ENCODE data around the gene RALA. TPM values are rescaled to one million over a fixed set of nuclear protein-coding genes. Genes with fewer than 3 reads are reported as not detected.

The RALA gene
- total RNA-seq, 2 experiments from 2014 or later = 24.5 to 27.5 TPM

DNA sequence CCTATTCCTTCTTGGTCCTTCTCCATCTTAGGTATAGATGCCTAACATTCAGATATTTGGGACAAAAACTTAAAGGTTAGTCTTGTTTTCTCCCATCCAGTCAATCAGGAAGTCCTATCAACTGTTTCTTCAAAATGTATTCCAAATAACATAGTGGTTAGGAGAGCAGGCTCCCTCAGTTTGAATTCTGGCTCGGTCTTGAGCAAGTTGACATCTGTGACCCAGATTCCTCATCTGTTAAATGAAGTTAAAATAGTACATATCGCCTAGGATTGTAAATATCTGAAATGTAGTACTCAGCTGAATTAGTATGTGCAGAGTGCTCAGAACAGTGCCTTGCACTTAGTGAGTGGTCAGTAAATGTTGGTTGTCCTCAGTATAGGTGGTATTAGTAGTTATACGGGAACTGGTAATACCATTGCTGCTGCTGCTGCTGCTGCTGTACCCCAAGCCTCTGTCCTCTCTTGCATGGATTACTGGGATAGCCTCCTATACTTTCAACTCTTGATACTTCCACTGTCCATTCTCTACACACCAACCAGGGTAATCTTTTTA is 58.6 kb downstream of the RALA start:
- no peak overlapping the region for H3K4me3 Mint-ChIP-seq
- H3K9me3 Mint-ChIP-seq = no peaks in the 10 kb centered on the region
- Histone ChIP-seq H3K27ac (ENCODE audit: low read depth in 1 of 2, low read length in 2 of 2) (no peak overlapping the region), H3K9me3 (ENCODE audit: control insufficient read depth in 1 of 2, insufficient read depth in 1 of 2, low read length in 2 of 2) (peaks cover 0 to 2% of the 10 kb centered on the region in 2 experiments), H3K27me3 (ENCODE audit: control insufficient read depth in 1 of 2, insufficient read depth in 2 of 2, low read length in 2 of 2) (no peaks in the 10 kb centered on the region), H3K36me3 (ENCODE audit: insufficient read depth, low read length) (no peaks in the 10 kb centered on the region), H3K4me3 (ENCODE audit: low read length) (no peak overlapping the region), H3K4me1 (ENCODE audit: insufficient read depth, low read length) (peaks cover 2% of the 10 kb centered on the region)
- H3K4me1 Mint-ChIP-seq (ENCODE audit: low read depth) = peaks cover 56% of the 10 kb centered on the region
- H3K27ac Mint-ChIP-seq = peak overlapping the region; percentile 14
- ATAC-seq (ENCODE audit: poor library complexity) (no peak), DNase-seq (no peak)
- TF ChIP-seq CTCF (IDR thresholded peaks at IDR 0.05) = no peak
- ChIA-PET CTCF (no interaction called here), POLR2A (no interaction called here)
- H3K27me3 Mint-ChIP-seq = no peaks in the 10 kb centered on the region
- peaks cover 29% of the 10 kb centered on the region for H3K36me3 Mint-ChIP-seq (ENCODE audit: low read depth)
- intact Hi-C loops (cut with DNase I, micrococcal nuclease) = loop anchor here in 1 of 2 experiments (10.0 kb wide), 1 partner anchor 47 kb away; no protein-coding TSS in a partner anchor

- Histone ChIP-seq H3K36me3 (ENCODE audit: insufficient read depth, low read length) (no peaks in the 10 kb centered on the region), H3K27me3 (ENCODE audit: control insufficient read depth in 1 of 2, insufficient read depth in 2 of 2, low read length in 2 of 2) (no peaks in the 10 kb centered on the region), H3K4me3 (ENCODE audit: low read length) (no peak overlapping the region), H3K4me1 (ENCODE audit: insufficient read depth, low read length) (peaks cover 2% of the 10 kb centered on the region), H3K27ac (ENCODE audit: low read depth in 1 of 2, low read length in 2 of 2) (no peak overlapping the region), H3K9me3 (ENCODE audit: control insufficient read depth in 1 of 2, insufficient read depth in 1 of 2, low read length in 2 of 2) (no peaks in the 10 kb centered on the region)
- H3K27me3 Mint-ChIP-seq = no peaks in the 10 kb centered on the region
- no peaks in the 10 kb centered on the region for H3K9me3 Mint-ChIP-seq
- peak overlapping the region; percentile 43 for H3K27ac Mint-ChIP-seq
- peaks cover 52% of the 10 kb centered on the region for H3K4me1 Mint-ChIP-seq (ENCODE audit: low read depth)
- ChIA-PET POLR2A (interaction anchor here (0.6 to 0.9 kb wide), 2 partner anchors 45 to 49 kb away, joined by 3 read pairs; no protein-coding TSS in a partner anchor), CTCF (no interaction called here)
- peaks cover 35% of the 10 kb centered on the region for H3K36me3 Mint-ChIP-seq (ENCODE audit: low read depth)
- DNase-seq (no peak), ATAC-seq (ENCODE audit: poor library complexity) (no peak)
- no peak for TF ChIP-seq CTCF (IDR thresholded peaks at IDR 0.05)
- intact Hi-C loops (cut with DNase I, micrococcal nuclease) = loop anchor here in 1 of 2 experiments (10.0 kb wide), 1 partner anchor 49 kb away; no protein-coding TSS in a partner anchor
- H3K4me3 Mint-ChIP-seq = no peak overlapping the region
These were observed 60.0 kb downstream of the RALA start for GRCh38 chr7:39683216-39683845.

- ATAC-seq (ENCODE audit: poor library complexity) (no peak), DNase-seq (no peak)
- Histone ChIP-seq H3K27me3 (ENCODE audit: control insufficient read depth in 1 of 2, insufficient read depth in 2 of 2, low read length in 2 of 2) (no peaks in the 10 kb centered on the region), H3K27ac (ENCODE audit: low read depth in 1 of 2, low read length in 2 of 2) (no peak overlapping the region), H3K36me3 (ENCODE audit: insufficient read depth, low read length) (peaks cover 17% of the 10 kb centered on the region), H3K4me1 (ENCODE audit: insufficient read depth, low read length) (peaks cover 2% of the 10 kb centered on the region), H3K9me3 (ENCODE audit: control insufficient read depth in 1 of 2, insufficient read depth in 1 of 2, low read length in 2 of 2) (no peaks in the 10 kb centered on the region), H3K4me3 (ENCODE audit: low read length) (no peak overlapping the region)
- no peak for TF ChIP-seq CTCF (IDR thresholded peaks at IDR 0.05)
- Mint-ChIP-seq H3K27me3 (no peaks in the 10 kb centered on the region), H3K27ac (no peak overlapping the region), H3K4me1 (ENCODE audit: low read depth) (peaks cover 34% of the 10 kb centered on the region), H3K9me3 (no peaks in the 10 kb centered on the region), H3K36me3 (ENCODE audit: low read depth) (peaks cover 52% of the 10 kb centered on the region), H3K4me3 (no peak overlapping the region)
- ChIA-PET CTCF (interaction anchor here (0.7 to 1.3 kb wide), 2 partner anchors 41 to 55 kb away, joined by 3 to 4 read pairs; no protein-coding TSS in a partner anchor), POLR2A (interaction anchor here (0.7 kb wide), 1 partner anchor 41 kb away, joined by 3 read pairs; no protein-coding TSS in a partner anchor)
- intact Hi-C loops (cut with DNase I, micrococcal nuclease) = loop anchor here in 1 of 2 experiments (10.0 kb wide), 1 partner anchor 52 kb away; no protein-coding TSS in a partner anchor
These were observed 63.0 kb downstream of the RALA start for GRCh38 chr7:39686261-39686924.
